ENCODE results near the gene ARPP21. TPM values are rescaled to one million over a fixed set of nuclear protein-coding genes. Genes with fewer than 3 reads are reported as not detected.

ARPP21 gene
- total RNA-seq, result not detected in 2 replicates
- long read RNA-seq, partial matches to known transcripts, result 1 of 2 reads
- long read RNA-seq, other reads (novel, unspliced or antisense), result 0 of 2 reads

DNA sequence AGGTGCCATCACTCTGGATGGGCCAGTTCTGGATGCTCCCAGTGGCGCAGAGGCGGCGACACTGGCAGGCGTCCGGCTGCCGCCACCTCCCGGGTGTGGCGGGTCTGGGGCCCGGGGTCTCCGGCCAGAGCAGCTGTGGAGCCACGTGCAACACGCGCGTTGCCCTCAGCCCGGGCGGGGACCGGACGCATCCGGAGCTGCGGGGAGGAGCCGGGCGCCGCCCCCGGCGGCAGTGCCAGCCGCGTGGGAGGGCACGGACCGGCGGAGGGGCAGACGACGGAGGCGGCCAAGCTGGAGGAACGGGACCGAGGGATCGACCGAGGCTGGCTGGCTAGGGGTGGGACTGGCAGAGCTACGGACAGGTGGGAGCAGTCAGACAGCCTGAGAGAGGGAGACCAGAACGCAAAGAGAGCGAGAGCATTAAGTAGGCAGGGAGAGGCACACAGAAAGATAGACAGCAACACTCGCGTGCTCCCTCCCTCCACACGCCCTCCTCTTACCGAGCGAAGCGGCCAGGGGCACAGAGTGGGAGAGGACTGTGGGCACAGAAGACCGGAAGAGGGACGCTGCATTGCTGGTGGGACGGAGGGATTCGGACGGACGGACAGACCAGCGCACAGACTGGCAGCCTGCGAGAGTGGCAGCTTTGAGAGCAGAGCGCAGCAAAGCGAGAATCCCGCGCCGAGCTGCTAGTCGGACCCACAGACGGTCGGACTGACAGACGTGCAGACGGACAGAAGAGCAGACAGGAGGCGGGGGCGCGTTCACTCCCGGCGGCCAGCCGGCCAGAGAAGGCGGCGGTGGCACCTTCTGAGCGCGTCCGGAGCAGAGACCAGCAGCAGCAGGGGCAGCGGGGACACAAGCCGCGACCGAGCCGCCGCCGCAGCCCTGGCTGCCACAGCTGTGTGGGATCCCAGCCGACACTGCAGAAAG lies at the start of gene ARPP21:
ARPP21 (plus strand) TSS at position 272 of the 933 bp plus-strand sequence. CDS start 42,227 bp downstream, outside the sequence.
- H3K27ac Mint-ChIP-seq, result no peak within 1 kb of the TSS
- H3K4me3 Mint-ChIP-seq (ENCODE audit: low read depth), result peak within 1 kb of the TSS; percentile 81
- no peak for TF ChIP-seq CTCF (IDR thresholded peaks at IDR 0.05; ENCODE audit: unreplicated experiment)
- peaks cover 11% of the 10 kb centered on the region for H3K4me1 Mint-ChIP-seq (ENCODE audit: low read depth)
- peaks cover 71% of the 10 kb centered on the region for H3K27me3 Mint-ChIP-seq
- H3K36me3 Mint-ChIP-seq (ENCODE audit: insufficient read depth), result no peaks in the 10 kb centered on the region
- H3K9me3 Mint-ChIP-seq (ENCODE audit: low read depth), result peaks cover 4% of the 10 kb centered on the region
- peak; percentile 19 for DNase-seq (ENCODE audit: low spot score, unreplicated experiment)

DNA sequence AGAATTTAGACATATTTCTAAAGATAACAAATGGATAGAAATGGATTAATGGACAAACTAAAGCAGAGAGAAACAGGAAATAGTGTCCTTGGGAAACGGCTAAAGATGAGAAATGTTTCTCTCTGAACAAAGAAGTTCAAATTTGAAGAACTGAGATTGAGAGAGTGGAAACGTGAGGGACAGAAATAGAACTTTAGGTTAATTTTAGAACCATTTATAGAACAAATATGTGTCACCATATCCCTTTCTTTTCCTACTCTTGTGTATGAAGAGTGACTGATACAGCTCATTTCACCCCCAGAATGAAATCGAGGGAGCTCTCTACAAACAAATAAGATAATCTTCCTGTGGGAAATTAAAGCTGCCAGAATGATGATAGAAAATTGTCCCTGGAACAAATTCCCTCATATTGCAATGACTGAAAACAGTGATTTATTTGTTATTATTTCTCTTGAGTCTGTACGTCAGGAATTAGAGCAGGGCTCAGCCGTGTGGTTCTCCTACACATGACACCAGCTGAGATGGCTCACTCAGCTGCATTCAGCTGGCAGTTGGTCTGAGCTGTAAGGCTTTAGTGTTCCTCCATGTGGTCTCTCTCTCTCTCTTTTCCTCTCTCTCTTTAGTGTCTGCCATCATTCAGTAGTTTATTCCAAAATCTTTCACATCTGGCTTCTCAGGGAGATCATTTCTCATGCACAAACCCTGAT lies 46.6 kb upstream of the ARPP21 start:
- H3K9me3 Mint-ChIP-seq (ENCODE audit: low read depth), result peaks cover 7% of the 10 kb centered on the region
- H3K4me3 Mint-ChIP-seq (ENCODE audit: low read depth), result no peak overlapping the region
- H3K27me3 Mint-ChIP-seq, result peaks cover 1% of the 10 kb centered on the region
- H3K4me1 Mint-ChIP-seq (ENCODE audit: low read depth), result no peaks in the 10 kb centered on the region
- no peak for DNase-seq (ENCODE audit: low spot score, unreplicated experiment)
- no peak overlapping the region for H3K27ac Mint-ChIP-seq
- TF ChIP-seq CTCF (IDR thresholded peaks at IDR 0.05; ENCODE audit: unreplicated experiment), result no peak
- no peaks in the 10 kb centered on the region for H3K36me3 Mint-ChIP-seq (ENCODE audit: insufficient read depth)

- Mint-ChIP-seq H3K4me3 (ENCODE audit: low read depth) (no peak overlapping the region), H3K9me3 (ENCODE audit: low read depth) (peaks cover 4% of the 10 kb centered on the region), H3K36me3 (ENCODE audit: insufficient read depth) (no peaks in the 10 kb centered on the region), H3K27me3 (peaks cover 3% of the 10 kb centered on the region), H3K4me1 (ENCODE audit: low read depth) (no peaks in the 10 kb centered on the region), H3K27ac (no peak overlapping the region)
- no peak for DNase-seq (ENCODE audit: low spot score, unreplicated experiment)
- TF ChIP-seq CTCF (IDR thresholded peaks at IDR 0.05; ENCODE audit: unreplicated experiment), result no peak
Measured at GRCh38 chr3:35594739-35595138, 44.6 kb upstream of the ARPP21 start.

- no peak for TF ChIP-seq CTCF (IDR thresholded peaks at IDR 0.05; ENCODE audit: unreplicated experiment)
- no peak for DNase-seq (ENCODE audit: low spot score, unreplicated experiment)
- no peaks in the 10 kb centered on the region for H3K36me3 Mint-ChIP-seq (ENCODE audit: insufficient read depth)
Measured at GRCh38 chr3:35596335-35596995, 42.9 kb upstream of the ARPP21 start.

DNA sequence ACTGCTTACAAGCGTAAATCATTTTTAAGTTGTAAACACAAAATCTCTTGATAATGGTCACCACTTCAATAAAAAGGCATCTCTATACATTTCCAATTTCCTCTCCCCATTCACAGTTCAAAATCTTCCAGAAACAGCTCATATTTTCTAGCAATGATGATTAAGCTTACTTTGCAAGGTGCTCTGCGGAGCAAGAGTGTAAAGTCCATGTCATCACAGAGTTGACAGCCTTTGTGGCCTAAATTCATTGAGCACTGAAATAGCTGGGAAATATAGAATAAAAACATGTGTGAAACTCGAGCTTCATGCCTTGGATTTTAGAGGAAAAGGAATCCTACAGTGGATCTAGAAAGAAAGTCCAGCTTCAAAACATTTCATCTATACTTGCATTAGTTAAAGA lies 41.8 kb upstream of the ARPP21 start:
- no peak for TF ChIP-seq CTCF (IDR thresholded peaks at IDR 0.05; ENCODE audit: unreplicated experiment)

More at GRCh38 chr3:35596335-35596995, 42.9 kb upstream of the ARPP21 start:
- Mint-ChIP-seq H3K27ac (no peak overlapping the region), H3K9me3 (ENCODE audit: low read depth) (peaks cover 4% of the 10 kb centered on the region), H3K27me3 (peaks cover 3% of the 10 kb centered on the region), H3K4me3 (ENCODE audit: low read depth) (no peak overlapping the region), H3K4me1 (ENCODE audit: low read depth) (no peaks in the 10 kb centered on the region)

More for the DNA sequence above, 41.8 kb upstream of the ARPP21 start:
- no peaks in the 10 kb centered on the region for H3K36me3 Mint-ChIP-seq (ENCODE audit: insufficient read depth)
- no peaks in the 10 kb centered on the region for H3K4me1 Mint-ChIP-seq (ENCODE audit: low read depth)
- peaks cover 4% of the 10 kb centered on the region for H3K9me3 Mint-ChIP-seq (ENCODE audit: low read depth)
- no peak for DNase-seq (ENCODE audit: low spot score, unreplicated experiment)
- H3K27me3 Mint-ChIP-seq, result peaks cover 3% of the 10 kb centered on the region
- H3K27ac Mint-ChIP-seq, result no peak overlapping the region
- H3K4me3 Mint-ChIP-seq (ENCODE audit: low read depth), result no peak overlapping the region

Measured in progenitor cell of endocrine pancreas (in vitro differentiated cells).